GM21619 (cell line): ENCODE data around the gene SCO2.

ENCODE experiments used
- ATAC-seq: cut with Tn5 transposase; IDR thresholded peaks from one replicate; pipeline ENCODE4 v1.9.1; 2021; ENCODE audit not compliant: unreplicated experiment

SCO2 gene

DNA sequence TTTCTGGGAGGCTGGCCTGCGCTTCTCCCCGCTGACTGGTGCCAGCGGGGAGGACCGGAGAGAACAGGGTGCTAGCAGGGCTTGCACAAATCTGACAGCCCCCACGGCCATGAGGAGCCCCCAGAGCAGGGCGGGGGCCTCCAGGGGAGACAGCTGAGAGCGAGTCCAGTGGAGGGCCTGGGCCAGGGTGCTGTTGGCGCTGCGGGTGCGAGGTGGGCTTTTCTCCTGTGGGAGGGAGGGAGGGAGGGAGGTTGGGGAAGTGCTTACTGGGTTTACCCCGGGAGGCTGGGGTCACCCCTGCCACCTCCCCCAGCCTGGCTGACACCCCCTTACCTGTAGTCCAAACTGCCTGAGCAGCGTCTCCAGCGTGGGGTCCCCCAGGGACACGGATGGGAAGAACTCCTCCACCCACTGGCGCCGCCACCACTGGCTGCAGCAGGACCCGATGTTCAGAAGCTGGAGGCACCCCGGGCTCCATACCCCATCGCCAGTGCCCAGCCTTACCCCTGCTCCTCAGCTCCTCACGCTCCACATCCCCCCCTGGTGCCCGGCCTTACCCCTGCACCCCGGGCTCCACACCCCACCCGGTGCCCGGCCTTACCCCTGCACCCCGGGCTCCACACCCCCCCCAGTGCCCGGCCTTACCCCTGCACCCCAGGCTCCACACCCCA is 21.8 kb downstream of the SCO2 start:
- ATAC-seq: no peak

DNA sequence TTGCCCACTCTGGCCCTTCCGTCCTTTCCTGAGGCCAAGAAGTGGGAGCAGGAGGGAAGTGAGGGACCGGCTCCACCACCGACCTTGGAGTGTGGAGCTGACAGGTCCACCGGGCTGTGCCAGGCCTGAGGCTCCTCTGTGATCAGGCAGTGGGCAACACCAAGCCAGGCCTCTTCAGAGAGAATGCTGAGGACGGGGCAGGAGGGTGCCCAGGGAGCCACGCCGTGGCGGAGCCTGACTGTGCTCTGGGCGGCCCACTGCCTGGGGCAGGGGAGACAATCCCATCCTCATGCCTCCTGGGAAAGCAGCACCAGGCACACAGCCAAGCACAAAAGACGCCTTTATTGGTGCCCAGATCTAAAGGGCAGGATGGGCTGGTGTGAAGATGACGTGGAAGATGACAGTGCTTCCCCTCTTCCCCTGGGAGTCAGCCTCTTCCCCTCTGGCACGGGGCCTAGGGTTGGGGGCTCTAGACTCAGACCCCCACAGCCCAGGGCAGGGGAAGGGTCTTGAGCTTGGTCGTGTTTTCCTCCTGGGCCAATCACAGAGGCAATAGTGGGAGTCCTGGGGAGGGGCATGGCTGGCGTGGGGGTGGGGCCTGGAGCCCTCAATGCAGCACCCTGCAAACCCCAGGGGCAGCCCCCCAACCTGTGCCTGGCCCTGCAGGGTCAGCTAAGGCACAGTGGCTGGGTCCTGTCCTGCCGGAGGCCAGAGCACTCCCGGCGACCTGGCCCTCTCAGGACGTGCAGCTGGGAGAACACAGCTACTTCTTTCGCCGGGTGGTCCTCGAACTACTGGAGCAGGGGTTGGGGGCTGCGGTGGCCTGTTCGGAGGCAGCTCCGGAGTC is 22.5 kb downstream of the SCO2 start:
- no peak for ATAC-seq

GRCh38 chr22:50502096-50502495 is 23.3 kb downstream of the SCO2 start:
- no peak for ATAC-seq

- ATAC-seq: no peak
These were observed 24.9 kb downstream of the SCO2 start for GRCh38 chr22:50500452-50500851.

GRCh38 chr22:50498322-50498890 is 27.0 kb downstream of the SCO2 start:
- ATAC-seq: no peak

DNA sequence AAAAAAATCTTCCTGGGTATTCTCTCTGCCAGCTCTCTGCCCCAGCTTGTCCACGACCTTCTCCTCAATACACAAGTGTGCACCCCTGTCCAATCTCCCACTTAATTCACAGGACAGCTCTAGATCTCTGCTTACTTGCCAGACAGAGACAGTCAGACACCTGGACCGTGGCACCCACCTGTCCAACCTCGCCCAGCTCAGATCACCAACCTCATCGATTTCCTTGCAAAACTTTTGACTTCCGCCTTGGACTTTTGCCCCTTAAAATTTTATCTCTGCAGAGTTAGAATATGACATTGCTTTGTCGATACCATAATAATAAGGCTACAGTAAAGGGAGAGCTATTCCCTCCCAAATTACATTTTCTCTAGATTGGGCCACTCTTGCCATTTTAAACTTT is 28.3 kb downstream of the SCO2 start:
- ATAC-seq: no peak

- no peak for ATAC-seq
These were observed 34.7 kb downstream of the SCO2 start for GRCh38 chr22:50490531-50491308.

DNA sequence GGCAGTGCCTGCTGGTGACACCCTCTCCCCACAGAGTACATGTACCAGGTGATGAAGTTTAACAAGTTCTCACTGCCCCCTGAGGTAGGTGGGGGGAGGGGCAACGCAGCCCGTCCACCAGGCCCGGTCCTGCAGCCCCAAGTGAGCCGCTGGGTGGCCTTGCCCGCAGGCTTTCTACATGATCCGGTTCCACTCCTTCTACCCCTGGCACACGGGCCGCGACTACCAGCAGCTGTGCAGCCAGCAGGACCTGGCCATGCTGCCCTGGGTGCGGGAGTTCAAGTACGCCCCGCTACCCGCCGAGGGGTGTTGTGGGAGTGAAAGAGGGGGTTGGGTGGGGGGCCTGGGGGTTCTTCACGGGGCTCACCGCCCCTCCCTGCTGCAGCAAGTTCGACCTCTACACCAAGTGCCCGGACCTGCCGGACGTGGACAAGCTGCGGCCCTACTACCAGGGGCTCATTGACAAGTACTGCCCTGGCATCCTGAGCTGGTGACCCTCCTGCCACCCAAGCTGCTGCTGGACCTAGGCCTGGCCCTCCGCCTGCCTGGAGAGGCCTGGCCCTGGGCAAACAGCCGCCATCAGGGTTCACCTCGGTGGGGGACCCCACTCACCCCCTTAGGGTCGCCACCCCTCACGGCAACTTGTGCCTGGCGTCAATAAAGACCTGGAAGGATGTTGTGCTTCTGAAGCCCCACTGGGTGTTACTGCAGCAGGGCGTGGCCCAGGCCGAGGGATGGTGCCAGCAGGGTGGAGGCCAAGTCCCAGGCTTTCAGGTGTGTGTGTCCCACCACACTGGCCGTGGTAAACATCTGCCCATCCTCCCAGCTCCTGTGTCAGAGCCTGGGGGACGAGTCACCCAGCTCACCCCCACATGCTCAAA is 35.8 kb downstream of the SCO2 start:
- no peak for ATAC-seq

DNA sequence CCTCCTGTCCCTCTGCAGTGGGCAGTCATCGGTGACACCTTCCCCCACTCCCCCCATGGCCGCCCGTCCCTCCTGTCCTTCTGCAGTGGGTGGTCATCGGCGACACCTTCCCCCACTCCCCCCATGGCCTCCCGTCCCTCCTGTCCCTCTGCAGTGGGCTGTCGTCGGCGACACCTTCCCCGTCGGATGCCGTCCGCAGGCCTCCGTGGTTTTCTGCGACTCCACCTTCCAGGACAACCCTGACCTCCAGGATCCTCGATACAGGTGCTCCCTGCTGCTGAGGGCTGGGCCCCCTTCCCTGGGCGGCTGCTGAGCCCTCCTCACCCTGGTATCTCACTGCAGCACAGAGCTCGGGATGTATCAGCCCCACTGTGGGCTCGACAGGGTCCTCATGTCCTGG is 36.5 kb downstream of the SCO2 start:
- ATAC-seq: no peak

DNA sequence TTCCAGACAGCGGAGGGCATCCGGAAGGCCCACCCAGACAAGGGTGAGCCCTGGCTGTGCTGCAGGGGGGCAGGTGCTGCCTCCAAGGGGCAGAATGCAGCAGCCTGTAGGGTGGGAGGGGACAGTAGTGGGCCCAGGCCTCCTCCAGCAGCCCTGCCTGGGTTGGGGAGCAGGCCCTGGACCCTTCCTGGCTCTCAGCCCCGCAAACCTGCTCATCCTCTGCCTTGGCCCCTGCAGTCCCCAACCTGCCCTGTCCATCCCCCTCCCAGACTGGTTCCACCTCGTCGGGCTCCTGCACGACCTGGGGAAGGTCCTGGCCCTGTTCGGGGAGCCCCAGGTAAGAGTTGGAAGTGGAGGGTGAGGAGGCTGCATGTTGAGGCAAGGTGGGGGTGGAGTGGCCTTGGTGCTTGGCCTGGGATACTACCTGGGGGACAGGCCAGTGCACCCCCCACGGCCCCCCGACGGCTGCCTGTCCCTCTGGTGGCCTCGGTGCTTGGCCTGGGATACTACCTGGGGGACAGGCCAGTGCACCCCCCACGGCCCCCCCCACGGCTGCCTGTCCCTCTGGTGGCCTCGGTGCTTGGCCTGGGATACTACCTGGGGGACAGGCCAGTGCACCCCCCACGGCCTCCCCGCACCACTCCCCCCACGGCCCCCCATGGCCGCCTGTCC is 37.3 kb downstream of the SCO2 start:
- no peak for ATAC-seq

- no peak for ATAC-seq
These were observed 38.0 kb downstream of the SCO2 start for GRCh38 chr22:50487290-50488005.

DNA sequence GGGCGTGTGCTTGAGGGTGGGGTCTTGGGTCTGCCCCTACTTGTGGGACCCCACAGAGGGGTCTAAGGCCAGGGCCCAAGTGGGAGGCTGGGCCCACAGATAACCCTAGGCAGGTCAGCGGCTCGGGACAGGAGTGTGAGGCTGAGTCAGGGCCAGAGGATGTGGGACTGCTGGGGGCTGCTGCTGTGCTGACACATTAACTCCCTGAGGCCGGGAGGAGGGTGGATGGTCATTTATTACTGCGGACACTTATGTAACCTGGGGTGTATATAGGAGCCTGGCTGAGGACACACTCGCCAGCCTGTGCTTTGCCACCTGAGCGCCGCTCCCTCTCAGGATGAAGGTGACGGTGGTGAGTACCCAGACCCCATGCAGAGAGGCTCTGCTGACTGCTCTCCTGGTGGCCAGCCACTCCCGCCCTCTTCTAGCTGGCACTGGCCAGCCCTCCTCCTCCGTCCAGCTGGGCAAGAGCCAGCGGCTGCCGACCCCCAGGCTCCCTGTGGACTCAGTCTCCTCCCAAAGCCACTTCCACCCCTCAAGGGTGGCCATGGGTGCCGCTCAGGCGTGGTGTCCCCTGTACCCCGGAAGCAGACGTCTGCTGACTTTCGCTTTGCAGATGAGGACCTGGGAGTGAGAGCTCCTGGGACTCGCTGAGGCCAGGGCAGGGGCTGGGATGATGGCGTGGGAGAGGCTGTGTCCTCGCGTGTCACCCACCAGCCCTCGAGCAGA is 38.7 kb downstream of the SCO2 start, which contains the start of gene MIOX:
TSS of gene MIOX (plus strand) at position 299 of the 729 bp plus-strand sequence. CDS start at position 338, 39 bp downstream.
- no peak for ATAC-seq

GRCh38 chr22:50485221-50486131 is 39.9 kb downstream of the SCO2 start:
- no peak for ATAC-seq

DNA sequence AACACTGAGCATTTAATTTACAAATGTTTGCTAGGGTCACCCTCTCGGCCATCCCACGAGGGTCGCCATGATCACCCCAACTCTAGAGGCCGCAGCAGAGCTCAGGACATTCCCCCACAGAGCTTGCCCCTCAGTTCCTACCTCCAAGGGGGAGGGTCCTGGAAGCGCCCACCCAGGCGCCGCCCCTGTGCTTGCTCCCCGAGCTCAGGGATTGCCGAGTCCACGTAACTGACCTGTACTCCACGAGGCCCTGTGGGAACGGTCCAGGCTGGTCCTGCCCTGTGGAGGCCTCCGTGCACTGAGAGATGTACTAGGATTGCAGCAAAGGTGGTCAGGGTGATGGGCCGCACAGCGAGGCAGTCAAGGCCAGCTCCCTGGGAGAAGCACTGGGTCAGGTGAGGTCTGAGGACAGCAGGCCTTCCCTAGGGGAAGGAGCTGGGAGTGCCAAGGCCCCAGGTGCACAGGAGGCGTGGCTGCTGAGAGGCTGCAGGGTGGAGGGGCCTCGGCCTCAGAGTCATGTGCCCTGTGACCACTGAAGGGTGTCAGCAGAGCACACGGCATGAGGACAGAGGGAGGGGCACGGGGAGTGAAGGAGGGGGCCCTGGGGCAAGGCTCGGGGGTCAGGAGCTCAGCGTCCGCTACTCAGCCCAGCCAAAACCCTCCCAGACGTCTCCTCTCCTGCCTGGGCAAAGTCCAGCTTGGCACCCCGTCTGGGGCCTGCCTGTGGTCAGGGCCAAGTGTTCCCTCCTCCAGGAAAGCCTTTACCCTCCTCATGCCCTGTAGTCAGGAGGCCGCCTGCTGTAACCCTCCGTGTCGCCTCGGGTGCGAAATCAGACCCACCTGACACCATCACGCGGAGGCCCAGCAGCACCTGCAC is 41.2 kb downstream of the SCO2 start:
- no peak for ATAC-seq

GRCh38 chr22:50483556-50483955 is 41.8 kb downstream of the SCO2 start:
- no peak for ATAC-seq

GRCh38 chr22:50483106-50483505 is 42.3 kb downstream of the SCO2 start:
- no peak for ATAC-seq
